OCI-LY7 (cell line): ENCODE measurements around the gene IGDCC3. TPM values are rescaled to one million over a fixed set of nuclear protein-coding genes. Genes with fewer than 3 reads are reported as not detected.

Experiments
- BruUV-seq: library from RNA; stranded (reverse); fragments of 400-500 nt; replicated peaks from 2 replicates; lab custom pipeline; 2021; lab: Mats Ljungman, UMichigan
- CTCF ChIA-PET: fragments of 300-600 bp; sonication (Branson Sonifier 250); formaldehyde crosslinking; loops from one replicate; lab custom pipeline; 2022; ENCODE audit warnings: antibody characterized with exemption; ENCODE audit not compliant: unreplicated experiment; lab: Charles Lee
- POLR2A ChIA-PET: fragments of 300-600 bp; sonication (Branson Sonifier 250); formaldehyde crosslinking; loops from one replicate; lab custom pipeline; 2022; ENCODE audit warnings: antibody characterized with exemption; lab: Charles Lee
- DNase-seq: peaks from one replicate; pipeline ENCODE4 v3.0.0-alpha.2; 2015; ENCODE audit warnings: low spot score
- H2AFZ ChIP-seq: fragments of 200-600 bp; sonication (generic), shearing (Covaris generic); 2 replicates; pipeline ENCODE4 v1.6.1; 2014; ENCODE audit warnings: mild to moderate bottlenecking, antibody characterized with exemption, low read length, moderate library complexity
- H3K27ac ChIP-seq: fragments of 200-600 bp; sonication (generic); 2 replicates; pipeline ENCODE4 v1.5.1; 2014; ENCODE audit warnings: mixed run types, low read depth, mild to moderate bottlenecking, moderate library complexity, low read length, inconsistent platforms; ENCODE audit not compliant: poor library complexity, severe bottlenecking
- H3K36me3 ChIP-seq: fragments of 200-600 bp; sonication (generic); 2 replicates; pipeline ENCODE4 v1.6.1; 2014; ENCODE audit warnings: mild to moderate bottlenecking, antibody characterized with exemption, low read length, moderate library complexity, mixed read lengths; ENCODE audit not compliant: insufficient read depth
- H3K4me1 ChIP-seq: fragments of 200-600 bp; sonication (generic); 2 replicates; pipeline ENCODE4 v1.5.1; 2014; ENCODE audit warnings: mild to moderate bottlenecking, low read length; ENCODE audit not compliant: insufficient read depth, poor library complexity, severe bottlenecking
- H3K4me2 ChIP-seq: fragments of 200-600 bp; sonication (generic); 2 replicates; pipeline ENCODE4 v1.6.1; 2014; ENCODE audit warnings: mild to moderate bottlenecking, low read length
- H3K4me3 ChIP-seq: fragments of 200-600 bp; sonication (generic); 2 replicates; pipeline ENCODE4 v1.5.1; 2014; ENCODE audit warnings: mild to moderate bottlenecking, low read depth, low read length; ENCODE audit not compliant: poor library complexity, severe bottlenecking
- H3K79me2 ChIP-seq: fragments of 200-600 bp; sonication (generic); 2 replicates; pipeline ENCODE4 v1.6.1; 2016; ENCODE audit warnings: low read depth, mild to moderate bottlenecking, low read length, moderate library complexity, mixed read lengths; ENCODE audit not compliant: insufficient read depth
- H3K9me2 ChIP-seq: fragments of 200-600 bp; sonication (generic); 2 replicates; pipeline ENCODE4 v1.6.1; 2016; ENCODE audit warnings: mild to moderate bottlenecking, low read length, mixed read lengths; ENCODE audit not compliant: insufficient read depth
- H3K9me3 ChIP-seq: fragments of 200-600 bp; sonication (generic); 2 replicates; pipeline ENCODE4 v1.6.1; 2014; ENCODE audit warnings: mild to moderate bottlenecking, mixed run types, low read length, mixed read lengths
- H4K20me1 ChIP-seq: fragments of 200-600 bp; sonication (generic); 2 replicates; pipeline ENCODE4 v1.6.1; 2014; ENCODE audit warnings: mild to moderate bottlenecking, antibody characterized with exemption, low read length, moderate library complexity, mixed read lengths; ENCODE audit not compliant: insufficient read depth
- CTCF ChIP-seq: fragments of 200-600 bp; sonication (generic); conservative IDR thresholded peaks from 2 replicates; pipeline ENCODE4 v1.5.1; 2014; ENCODE audit warnings: mild to moderate bottlenecking, antibody characterized with exemption, low read length, moderate library complexity, mixed read lengths
- EZH2phosphoT487 ChIP-seq: fragments of 200-600 bp; sonication (generic); IDR thresholded peaks from 2 replicates; pipeline ENCODE4 v1.6.1; 2018; ENCODE audit warnings: low read depth, borderline replicate concordance, mild to moderate bottlenecking, mixed run types, antibody characterized with exemption, low read length, moderate library complexity, mixed read lengths
- intact Hi-C: fragments of 100-400 bp; cut with micrococcal nuclease; formaldehyde crosslinking; loops from one replicate; pipeline ENCODE4 v1.10.0; 2022; ENCODE audit not compliant: unreplicated experiment
- total RNA-seq, 2 experiments: library from RNA; depleted of rRNA in 1 of 2; stranded (reverse); fragments of >200 nt in 1 of 2; shearing (Covaris generic) in 1 of 2; gene quantifications; 2 replicates each; pipeline ENCODE4 v1.2.3, GENCODE V29; 2014 to 2022

IGDCC3 gene
- total RNA-seq, 2 experiments from 2014 or later, result not detected

DNA sequence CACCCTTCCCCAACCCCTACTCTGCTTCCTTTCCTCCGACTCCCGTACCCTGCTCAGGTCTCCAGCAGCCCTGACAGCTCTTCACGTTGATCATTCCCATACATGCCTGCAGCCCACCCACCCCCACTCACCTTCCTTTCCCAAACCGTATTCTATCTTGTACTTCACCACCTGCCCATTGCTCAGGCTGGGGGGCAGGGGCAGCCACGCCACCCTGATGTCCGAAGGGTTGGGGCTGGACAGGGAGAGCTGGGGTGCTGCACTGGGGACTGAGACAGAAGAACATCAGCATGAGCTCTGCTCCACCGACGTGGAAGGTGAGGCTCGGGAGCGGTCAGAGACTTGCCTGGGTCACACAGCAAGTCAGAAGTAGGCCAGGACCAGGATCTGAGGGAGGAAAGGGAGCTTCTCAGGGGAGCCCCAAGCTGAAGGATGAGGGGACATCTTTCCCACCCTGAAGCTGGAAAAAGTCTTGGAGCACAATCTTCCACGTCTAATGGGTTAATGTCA lies 16.5 kb upstream of the IGDCC3 start:
- Histone ChIP-seq H3K4me1 (no peaks in the 10 kb centered on the region), H3K9me2 (no peaks in the 10 kb centered on the region), H3K9me3 (no peaks in the 10 kb centered on the region), H3K79me2 (no peaks in the 10 kb centered on the region), H3K27ac (no peak overlapping the region), H2AFZ (no peak overlapping the region), H3K4me3 (no peak overlapping the region), H3K36me3 (no peaks in the 10 kb centered on the region), H3K4me2 (no peak overlapping the region), H4K20me1 (no peaks in the 10 kb centered on the region)
- intact Hi-C loops, result no loop called here
- no TSS peak for BruUV-seq
- ChIA-PET POLR2A (no interaction called here), CTCF (no interaction called here)
- no peak for DNase-seq
- no peak for TF ChIP-seq CTCF
- no peak for TF ChIP-seq EZH2phosphoT487

- intact Hi-C loops, result no loop called here
Measured at GRCh38 chr15:65393557-65393956, 15.8 kb upstream of the IGDCC3 start.

More at GRCh38 chr15:65393557-65393956, 15.8 kb upstream of the IGDCC3 start:
- ChIA-PET POLR2A (no interaction called here), CTCF (no interaction called here)
- no peaks in the 10 kb centered on the region for H3K36me3 ChIP-seq
- BruUV-seq, result no TSS peak
- H3K9me3 ChIP-seq, result no peaks in the 10 kb centered on the region
- H3K27ac ChIP-seq, result no peak overlapping the region
- no peak overlapping the region for H3K4me2 ChIP-seq
- no peaks in the 10 kb centered on the region for H3K4me1 ChIP-seq
- no peak for DNase-seq
- H3K9me2 ChIP-seq, result no peaks in the 10 kb centered on the region
- no peaks in the 10 kb centered on the region for H4K20me1 ChIP-seq
- no peak overlapping the region for H3K4me3 ChIP-seq
- H2AFZ ChIP-seq, result no peak overlapping the region
- H3K79me2 ChIP-seq, result no peaks in the 10 kb centered on the region
- TF ChIP-seq EZH2phosphoT487 (no peak), CTCF (no peak)
